Large intestine (tissue), 3 donors: ENCODE data around the gene BBS5. TPM values are rescaled to one million over a fixed set of nuclear protein-coding genes. Genes with fewer than 3 reads are reported as not detected.
A peak's percentile ranks its signal among the peaks of the same experiment; 100 is the strongest.
"Not testable (repeated sequence)": the region's sequence is repeated elsewhere in the genome, so short reads cannot be mapped to it uniquely, and the experiment has no call there.

ENCODE experiments used
- DNase-seq, 2 donors: peaks; one replicate each; pipeline versions ENCODE4 v3.0.0 to v3.0.0-alpha.2; 2013
- H3K27ac ChIP-seq: one replicate; pipeline ENCODE4 v1.5.1; 2013; ENCODE audit warnings: low read length
- H3K27me3 ChIP-seq: 2 replicates; pipeline ENCODE4 v1.6.1; 2013; ENCODE audit warnings: low read length; ENCODE audit not compliant: control insufficient read depth, insufficient read depth
- H3K36me3 ChIP-seq: 2 replicates; pipeline ENCODE4 v1.6.1; 2013; ENCODE audit warnings: low read length; ENCODE audit not compliant: control insufficient read depth, insufficient read depth
- H3K4me1 ChIP-seq: one replicate; pipeline ENCODE4 v1.6.1; 2013; ENCODE audit warnings: low read length; ENCODE audit not compliant: control insufficient read depth, insufficient read depth
- H3K4me3 ChIP-seq: one replicate; pipeline ENCODE4 v1.5.1; 2013; ENCODE audit warnings: low read length
- H3K9me3 ChIP-seq: one replicate; pipeline ENCODE4 v1.6.1; 2013; ENCODE audit warnings: mild to moderate bottlenecking, low read depth, low read length, moderate library complexity; ENCODE audit not compliant: control insufficient read depth
- WGBS: methylation state at CpG from one replicate; pipeline ENCODE4 v1.1.5; 2013; ENCODE audit warnings: low lambda C conversion rate; ENCODE audit not compliant: insufficient coverage; 5-methylcytosine and 5-hydroxymethylcytosine counted together
- polyA plus RNA-seq: library from polyadenylated mRNA; unstranded; fragments of 120-200 nt; gene quantifications from one replicate; pipeline ENCODE4 v1.2.1, GENCODE V29; 2013

BBS5 gene
- polyA plus RNA-seq, 1 donor, result 5.8 TPM

GRCh38 chr2:169528271-169528701, 49.0 kb downstream of the BBS5 start:
- no peak overlapping the region for H3K27ac ChIP-seq
- no peaks in the 10 kb centered on the region for H3K9me3 ChIP-seq
- no peaks in the 10 kb centered on the region for H3K27me3 ChIP-seq
- no peaks in the 10 kb centered on the region for H3K4me1 ChIP-seq
- H3K36me3 ChIP-seq, result peaks cover 14% of the 10 kb centered on the region
- H3K4me3 ChIP-seq, result no peak overlapping the region
- WGBS, result no CpG with 5 or more reads among the region's 2 CpGs
- peak; percentile 28 to 40 for DNase-seq

GRCh38 chr2:169539460-169539859, 60.2 kb downstream of the BBS5 start:
- not testable (repeated sequence) for H3K4me1 ChIP-seq, H3K27ac ChIP-seq, H3K27me3 ChIP-seq, H3K9me3 ChIP-seq, DNase-seq, H3K4me3 ChIP-seq
- no CpG with 5 or more reads among the region's 2 CpGs for WGBS
- peaks cover 13% of the 10 kb centered on the region for H3K36me3 ChIP-seq

GRCh38 chr2:169540146-169540545, 60.9 kb downstream of the BBS5 start:
- no peaks in the 10 kb centered on the region for H3K27me3 ChIP-seq
- DNase-seq, result no peak
- peaks cover 12% of the 10 kb centered on the region for H3K36me3 ChIP-seq
- WGBS, result 93% methylated on average over 2 of the region's 2 CpGs
- H3K4me3 ChIP-seq, result no peak overlapping the region
- no peaks in the 10 kb centered on the region for H3K9me3 ChIP-seq
- H3K27ac ChIP-seq, result no peak overlapping the region
- no peaks in the 10 kb centered on the region for H3K4me1 ChIP-seq

GRCh38 chr2:169542433-169542832, 63.1 kb downstream of the BBS5 start:
- no peak for DNase-seq
- no CpG with 5 or more reads among the region's 3 CpGs for WGBS
- Histone ChIP-seq H3K27ac (no peak overlapping the region), H3K36me3 (peaks cover 24% of the 10 kb centered on the region), H3K9me3 (no peaks in the 10 kb centered on the region), H3K27me3 (no peaks in the 10 kb centered on the region), H3K4me3 (no peak overlapping the region), H3K4me1 (no peaks in the 10 kb centered on the region)

GRCh38 chr2:169546756-169547155, 67.5 kb downstream of the BBS5 start:
- Histone ChIP-seq H3K36me3 (peaks cover 37% of the 10 kb centered on the region), H3K4me3 (no peak overlapping the region), H3K9me3 (no peaks in the 10 kb centered on the region), H3K4me1 (no peaks in the 10 kb centered on the region), H3K27ac (no peak overlapping the region), H3K27me3 (no peaks in the 10 kb centered on the region)
- no CpG with 5 or more reads among the region's 2 CpGs for WGBS
- DNase-seq, result no peak

Other genes with a start within 250 kb of the BBS5 start
- 4.4 TPM for gene LRP2, start 117.0 kb upstream of the BBS5 start, polyA plus RNA-seq
- 5.1 TPM for gene KLHL41, start 30.2 kb downstream of the BBS5 start, polyA plus RNA-seq
- 33.9 TPM for gene FASTKD1, start 94.4 kb downstream of the BBS5 start, polyA plus RNA-seq
- gene PPIG, start 104.9 kb downstream of the BBS5 start, polyA plus RNA-seq, result 75.2 TPM
- 0.13 TPM for gene CFAP210, start 214.9 kb downstream of the BBS5 start, polyA plus RNA-seq
- gene PHOSPHO2, start 215.0 kb downstream of the BBS5 start, polyA plus RNA-seq, result 18.1 TPM